H9 (cell line): ENCODE measurements around the gene FAT1. TPM values are rescaled to one million over a fixed set of nuclear protein-coding genes. Genes with fewer than 3 reads are reported as not detected.
A peak's percentile ranks its signal among the peaks of the same experiment; 100 is the strongest.

Experiments
- DNase-seq: peaks from one replicate; pipeline ENCODE4 v3.0.0-alpha.2; 2017
- H2AFZ ChIP-seq: one replicate; pipeline ENCODE4 v1.6.1; 2013; ENCODE audit warnings: mild to moderate bottlenecking, low read length, control low read depth, moderate library complexity
- H2AK5ac ChIP-seq: 2 replicates; pipeline ENCODE4 v1.6.1; 2013; ENCODE audit warnings: low read length, control low read depth, mixed read lengths; ENCODE audit not compliant: insufficient read length
- H2BK120ac ChIP-seq: one replicate; pipeline ENCODE4 v1.6.1; 2013; ENCODE audit warnings: low read depth, mild to moderate bottlenecking, low read length, control low read depth, inconsistent platforms; ENCODE audit not compliant: poor library complexity, severe bottlenecking
- H2BK12ac ChIP-seq: 2 replicates; pipeline ENCODE4 v1.6.1; 2013; ENCODE audit warnings: low read length, control low read depth, mixed read lengths, low read depth; ENCODE audit not compliant: insufficient read length
- H2BK15ac ChIP-seq: 2 replicates; pipeline ENCODE4 v1.6.1; 2013; ENCODE audit warnings: low read depth, low read length, control low read depth
- H2BK20ac ChIP-seq: one replicate; pipeline ENCODE4 v1.6.1; 2013; ENCODE audit warnings: low read depth, mild to moderate bottlenecking, low read length, control low read depth, inconsistent platforms; ENCODE audit not compliant: poor library complexity, severe bottlenecking
- H2BK5ac ChIP-seq: 2 replicates; pipeline ENCODE4 v1.6.1; 2013; ENCODE audit warnings: low read length, control low read depth, mixed read lengths; ENCODE audit not compliant: insufficient read length
- H3K14ac ChIP-seq: 2 replicates; pipeline ENCODE4 v1.6.1; 2013; ENCODE audit warnings: low read length, control low read depth; ENCODE audit not compliant: insufficient read depth
- H3K18ac ChIP-seq: 2 replicates; pipeline ENCODE4 v1.6.1; 2013; ENCODE audit warnings: low read depth, mild to moderate bottlenecking, mixed read lengths, low read length, control low read depth; ENCODE audit not compliant: insufficient read length
- H3K23ac ChIP-seq: 2 replicates; pipeline ENCODE4 v1.6.1; 2013; ENCODE audit warnings: low read length, control low read depth, mixed read lengths, low read depth; ENCODE audit not compliant: insufficient read length
- H3K23me2 ChIP-seq: 2 replicates; pipeline ENCODE4 v1.6.1; 2013; ENCODE audit warnings: low read depth, mild to moderate bottlenecking, mixed read lengths, low read length, control low read depth; ENCODE audit not compliant: insufficient read length, poor library complexity, severe bottlenecking
- H3K27ac ChIP-seq: 2 replicates; pipeline ENCODE4 v1.5.1; 2013; ENCODE audit warnings: low read length, control low read depth, mixed read lengths, low read depth; ENCODE audit not compliant: insufficient read length
- H3K27me3 ChIP-seq: 2 replicates; pipeline ENCODE4 v1.6.1; 2013; ENCODE audit warnings: low read length, control low read depth, inconsistent platforms; ENCODE audit not compliant: insufficient read depth
- H3K4ac ChIP-seq: 2 replicates; pipeline ENCODE4 v1.6.1; 2013; ENCODE audit warnings: low read depth, mild to moderate bottlenecking, control low read depth, inconsistent platforms, low read length, moderate library complexity
- H3K4me1 ChIP-seq: 2 replicates; pipeline ENCODE4 v1.6.1; 2013; ENCODE audit warnings: low read length, control low read depth, inconsistent platforms; ENCODE audit not compliant: insufficient read depth
- H3K4me2 ChIP-seq: 2 replicates; pipeline ENCODE4 v1.6.1; 2013; ENCODE audit warnings: low read length, control low read depth, mixed read lengths; ENCODE audit not compliant: insufficient read length, insufficient read depth
- H3K56ac ChIP-seq: 2 replicates; pipeline ENCODE4 v1.6.1; 2013; ENCODE audit warnings: low read depth, mild to moderate bottlenecking, mixed read lengths, low read length, control low read depth; ENCODE audit not compliant: insufficient read length
- H3K79me1 ChIP-seq: 2 replicates; pipeline ENCODE4 v1.6.1; 2013; ENCODE audit warnings: low read depth, mild to moderate bottlenecking, moderate library complexity, low read length, control low read depth, inconsistent platforms; ENCODE audit not compliant: insufficient read depth, poor library complexity, severe bottlenecking
- H3K79me2 ChIP-seq: 2 replicates; pipeline ENCODE4 v1.6.1; 2013; ENCODE audit warnings: low read length, control low read depth, inconsistent platforms; ENCODE audit not compliant: insufficient read depth
- H3K9ac ChIP-seq: 2 replicates; pipeline ENCODE4 v1.6.1; 2013; ENCODE audit warnings: low read length, control low read depth, mixed read lengths; ENCODE audit not compliant: insufficient read length; ENCODE audit errors: extremely low read depth
- H3K9me3 ChIP-seq: one replicate; pipeline ENCODE4 v1.6.1; 2013; ENCODE audit warnings: low read depth, low read length, inconsistent platforms; ENCODE audit not compliant: control insufficient read depth
- H3T11ph ChIP-seq: one replicate; pipeline ENCODE4 v1.6.1; 2013; ENCODE audit warnings: mild to moderate bottlenecking, low read length, control low read depth, inconsistent platforms
- H4K20me1 ChIP-seq: one replicate; pipeline ENCODE4 v1.6.1; 2013; ENCODE audit not compliant: control insufficient read depth, insufficient read length, insufficient read depth
- H4K5ac ChIP-seq: 2 replicates; pipeline ENCODE4 v1.6.1; 2013; ENCODE audit warnings: low read depth, mild to moderate bottlenecking, mixed read lengths, low read length, control low read depth; ENCODE audit not compliant: insufficient read length
- H4K8ac ChIP-seq: replicated peaks from 2 replicates; pipeline ENCODE4 v1.6.1; 2013; ENCODE audit warnings: low read length, control low read depth, mixed read lengths, low read depth; ENCODE audit not compliant: insufficient read length
- H4K91ac ChIP-seq: 2 replicates; pipeline ENCODE4 v1.6.1; 2013; ENCODE audit warnings: low read depth, mild to moderate bottlenecking, moderate library complexity, mixed read lengths, low read length, control low read depth; ENCODE audit not compliant: insufficient read length
- H3K27ac Mint-ChIP-seq, 3 experiments: 2 replicates in 2 of 3; 3 replicates in 1 of 3; pipeline ENCODE4 v1.8.0; 2020 to 2021; ENCODE audit warnings: mixed read lengths in 3 of 3, mild to moderate bottlenecking in 1 of 3, moderate library complexity in 1 of 3
- H3K27me3 Mint-ChIP-seq: 2 replicates; pipeline ENCODE4 v1.8.0; 2021; ENCODE audit warnings: low read depth, mild to moderate bottlenecking, moderate library complexity, mixed read lengths
- H3K36me3 Mint-ChIP-seq, 3 experiments: 2 replicates in 2 of 3; 3 replicates in 1 of 3; pipeline ENCODE4 v1.8.0; 2020 to 2021; ENCODE audit warnings: low read depth in 3 of 3, mixed read lengths in 3 of 3; ENCODE audit not compliant: insufficient read depth in 1 of 3
- H3K4me1 Mint-ChIP-seq, 2 experiments: 2 replicates each; pipeline ENCODE4 v1.8.0; 2020; ENCODE audit warnings: mixed read lengths in 2 of 2
- H3K4me3 Mint-ChIP-seq, 2 experiments: 2 replicates in 1 of 2; 3 replicates in 1 of 2; pipeline ENCODE4 v1.8.0; 2020 to 2021; ENCODE audit warnings: mild to moderate bottlenecking in 2 of 2, mixed read lengths in 2 of 2, moderate library complexity in 1 of 2
- H3K9me3 Mint-ChIP-seq, 2 experiments: 2 replicates in 1 of 2; 3 replicates in 1 of 2; pipeline ENCODE4 v1.8.0; 2020; ENCODE audit warnings: mild to moderate bottlenecking in 2 of 2, mixed read lengths in 2 of 2, moderate library complexity in 1 of 2
- WGBS: extraction: QIAGEN DNeasy Blood & Tissue Kit; methylation state at CpG from one replicate; pipeline ENCODE4 v1.1.7; 2013; ENCODE audit warnings: missing lambda C conversion rate, low lambda C conversion rate, mixed read lengths; ENCODE audit not compliant: insufficient read length; ENCODE audit errors: extremely low coverage; 5-methylcytosine and 5-hydroxymethylcytosine counted together
- total RNA-seq: library from RNA; stranded (reverse); gene quantifications from 2 replicates; pipeline ENCODE4 v1.2.1, GENCODE V29; 2021
- TF ChIP-seq, protein P1 (sequence below): fragments of 200-600 bp; sonication (generic); conservative IDR thresholded peaks from 3 replicates; pipeline ENCODE4 v1.8.0; 2021; ENCODE audit warnings: antibody characterized with exemption, mild to moderate bottlenecking

FAT1 gene
- total RNA-seq, 1 experiment from 2014 or later = 173 TPM

DNA sequence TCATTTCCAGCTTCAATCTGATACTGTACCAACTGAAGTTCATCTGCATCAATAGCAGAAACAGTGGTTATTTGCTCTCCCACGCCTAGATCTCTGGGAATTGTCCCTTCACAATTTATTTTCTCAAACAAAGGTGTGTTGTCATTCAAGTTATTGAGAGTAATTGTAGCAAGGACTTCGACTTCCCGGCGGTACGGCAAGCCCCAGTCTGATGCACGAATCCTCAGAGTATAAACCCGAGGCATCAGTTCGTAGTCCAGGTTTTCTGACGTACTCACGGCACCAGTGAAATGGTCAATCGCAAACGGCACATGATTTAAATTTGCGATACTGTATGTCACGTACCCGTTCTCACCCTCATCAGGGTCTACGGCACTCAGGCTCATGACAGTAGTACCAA, 15.7 kb downstream of the FAT1 start:
- peaks cover 46 to 60% (median 59%) of the 10 kb centered on the region in 3 experiments for H3K36me3 Mint-ChIP-seq
- WGBS = no CpG with 5 or more reads among the region's 16 CpGs
- H4K91ac ChIP-seq = no peak overlapping the region
- H3K4me2 ChIP-seq = no peak overlapping the region
- no peak overlapping the region for H3K23ac ChIP-seq
- DNase-seq = no peak
- TF ChIP-seq, protein P1, sequence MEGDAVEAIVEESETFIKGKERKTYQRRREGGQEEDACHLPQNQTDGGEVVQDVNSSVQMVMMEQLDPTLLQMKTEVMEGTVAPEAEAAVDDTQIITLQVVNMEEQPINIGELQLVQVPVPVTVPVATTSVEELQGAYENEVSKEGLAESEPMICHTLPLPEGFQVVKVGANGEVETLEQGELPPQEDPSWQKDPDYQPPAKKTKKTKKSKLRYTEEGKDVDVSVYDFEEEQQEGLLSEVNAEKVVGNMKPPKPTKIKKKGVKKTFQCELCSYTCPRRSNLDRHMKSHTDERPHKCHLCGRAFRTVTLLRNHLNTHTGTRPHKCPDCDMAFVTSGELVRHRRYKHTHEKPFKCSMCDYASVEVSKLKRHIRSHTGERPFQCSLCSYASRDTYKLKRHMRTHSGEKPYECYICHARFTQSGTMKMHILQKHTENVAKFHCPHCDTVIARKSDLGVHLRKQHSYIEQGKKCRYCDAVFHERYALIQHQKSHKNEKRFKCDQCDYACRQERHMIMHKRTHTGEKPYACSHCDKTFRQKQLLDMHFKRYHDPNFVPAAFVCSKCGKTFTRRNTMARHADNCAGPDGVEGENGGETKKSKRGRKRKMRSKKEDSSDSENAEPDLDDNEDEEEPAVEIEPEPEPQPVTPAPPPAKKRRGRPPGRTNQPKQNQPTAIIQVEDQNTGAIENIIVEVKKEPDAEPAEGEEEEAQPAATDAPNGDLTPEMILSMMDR = no peak
- peaks cover 16 to 19% of the 10 kb centered on the region in 2 experiments for H3K4me1 Mint-ChIP-seq
- no peak overlapping the region for H4K5ac ChIP-seq
- no peaks in the 10 kb centered on the region for H3K79me1 ChIP-seq
- H2AK5ac ChIP-seq = no peak overlapping the region
- no peaks in the 10 kb centered on the region; a peak in 1 of 5 replicates for H3K9me3 Mint-ChIP-seq
- peaks cover under 1% of the 10 kb centered on the region; the same call in 1 of the 2 replicates for H3K79me2 ChIP-seq
- no peak overlapping the region for H2BK20ac ChIP-seq
- H2AFZ ChIP-seq = no peak overlapping the region
- no peak overlapping the region for H3K56ac ChIP-seq
- no peaks in the 10 kb centered on the region for H3K23me2 ChIP-seq
- no peaks in the 10 kb centered on the region; the same call in 1 of the 2 replicates for H3K4me1 ChIP-seq
- no peak overlapping the region for H3K9ac ChIP-seq
- H4K20me1 ChIP-seq = no peaks in the 10 kb centered on the region
- H3K27me3 ChIP-seq = no peaks in the 10 kb centered on the region
- peak overlapping the region in 1 of 3 experiments; percentile 16; a peak in 2 of 7 replicates for H3K27ac Mint-ChIP-seq
- no peak overlapping the region for H3K27ac ChIP-seq
- H2BK12ac ChIP-seq = no peak overlapping the region
- no peak overlapping the region for H3K4ac ChIP-seq
- H2BK120ac ChIP-seq = no peak overlapping the region
- no peak overlapping the region for H3K4me3 Mint-ChIP-seq
- H3K14ac ChIP-seq = no peak overlapping the region
- H3K27me3 Mint-ChIP-seq = no peaks in the 10 kb centered on the region
- no peak overlapping the region for H2BK5ac ChIP-seq
- no peak overlapping the region for H3K18ac ChIP-seq
- no peak overlapping the region for H2BK15ac ChIP-seq
- no peaks in the 10 kb centered on the region for H3K9me3 ChIP-seq
- H3T11ph ChIP-seq = no peak overlapping the region
- H4K8ac ChIP-seq = no peak overlapping the region
